Stimulated activated CD8-positive, alpha-beta memory T cell treated with anti-CD3 and anti-CD28 coated beads, Interleukin-2, amount 100 ng/mL, for 1 hour (primary cell): ENCODE measurements around the gene TBCD.

Experiments
- DNase-seq, 2 donors: peaks; one replicate each; pipeline ENCODE4 v3.0.0-alpha.2; 2020; ENCODE audit warnings: low read depth in 2 of 2

The TBCD gene

GRCh38 chr17:82871776-82872561, 120.1 kb downstream of the TBCD start:
- no peak for DNase-seq

GRCh38 chr17:82872591-82873520, 121.0 kb downstream of the TBCD start:
- no peak for DNase-seq

- DNase-seq: no peak
Observed at GRCh38 chr17:82873521-82873920, 121.7 kb downstream of the TBCD start.

- DNase-seq: no peak
Observed at GRCh38 chr17:82874011-82874835, 122.4 kb downstream of the TBCD start.

- DNase-seq: no peak
Observed at GRCh38 chr17:82875407-82875856, 123.6 kb downstream of the TBCD start.

GRCh38 chr17:82876149-82876548, 124.3 kb downstream of the TBCD start:
- DNase-seq: no peak

- no peak for DNase-seq
Observed at GRCh38 chr17:82876602-82877379, 124.9 kb downstream of the TBCD start.

- no peak for DNase-seq
Observed at GRCh38 chr17:82878527-82878926, 126.7 kb downstream of the TBCD start.

GRCh38 chr17:82879241-82879640, 127.4 kb downstream of the TBCD start:
- DNase-seq: no peak

- no peak for DNase-seq
Observed at GRCh38 chr17:82880620-82881323, 128.9 kb downstream of the TBCD start.

GRCh38 chr17:82881324-82881823, 129.5 kb downstream of the TBCD start:
- no peak for DNase-seq

- DNase-seq: no peak
Observed at GRCh38 chr17:82881900-82882714, 130.2 kb downstream of the TBCD start.

GRCh38 chr17:82882715-82883418, 131.0 kb downstream of the TBCD start:
- peak; percentile 59 to 62 for DNase-seq

- DNase-seq: no peak
Observed at GRCh38 chr17:82883419-82884031, 131.7 kb downstream of the TBCD start.

GRCh38 chr17:82884341-82884969, 132.6 kb downstream of the TBCD start:
- DNase-seq: no peak

- no peak for DNase-seq
Observed at GRCh38 chr17:82884970-82885353, 133.1 kb downstream of the TBCD start.

- no peak for DNase-seq
Observed at GRCh38 chr17:82887255-82888164, 135.6 kb downstream of the TBCD start.
